Measurements from ENCODE around the gene OCLN.
"Not testable (repeated sequence)": the region's sequence is repeated elsewhere in the genome, so short reads cannot be mapped to it uniquely, and the experiment has no call there.

OCLN gene

DNA sequence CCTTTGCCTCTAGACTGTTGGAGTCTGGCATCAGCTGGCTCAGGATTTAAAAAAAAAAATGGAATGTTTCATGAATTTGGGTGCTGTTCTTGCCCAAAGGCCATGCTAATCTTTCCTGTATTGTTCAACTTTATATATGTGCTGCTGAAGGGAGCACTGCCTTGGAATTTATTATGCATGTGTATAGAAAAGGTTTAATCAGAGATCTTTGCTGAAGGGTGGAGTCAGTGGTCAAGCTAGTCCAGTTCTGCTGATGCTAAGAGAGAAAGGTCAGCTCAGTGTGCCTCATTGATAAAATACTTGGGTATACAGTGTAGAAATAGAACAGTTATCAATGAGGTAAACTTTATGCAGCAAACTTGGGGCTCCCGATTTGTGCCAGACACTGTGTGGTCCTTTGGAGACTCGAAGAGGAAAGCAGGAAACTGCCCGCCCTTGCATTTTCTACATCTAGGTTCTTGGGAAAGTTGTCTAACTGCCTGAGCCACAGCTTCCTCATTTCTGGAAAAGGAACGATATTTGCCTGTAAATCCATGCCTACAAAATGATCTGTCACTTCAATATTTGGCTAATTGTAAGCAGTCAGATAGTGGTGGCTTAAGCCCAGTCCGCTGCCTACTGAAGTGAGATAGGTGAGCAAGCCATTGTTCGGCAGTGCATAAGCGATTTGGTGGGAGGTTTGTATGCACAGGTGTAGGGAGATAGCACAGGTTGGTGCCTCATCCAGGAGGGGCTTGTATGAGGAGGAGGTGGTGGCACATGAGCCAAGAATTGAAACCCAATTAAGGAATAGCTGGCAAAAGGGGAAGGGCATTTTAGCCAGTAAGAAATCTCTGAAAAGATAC is 38.2 kb downstream of the OCLN start:
- DNase-seq, result peak; percentile 51 to 52 (median 51)

DNA sequence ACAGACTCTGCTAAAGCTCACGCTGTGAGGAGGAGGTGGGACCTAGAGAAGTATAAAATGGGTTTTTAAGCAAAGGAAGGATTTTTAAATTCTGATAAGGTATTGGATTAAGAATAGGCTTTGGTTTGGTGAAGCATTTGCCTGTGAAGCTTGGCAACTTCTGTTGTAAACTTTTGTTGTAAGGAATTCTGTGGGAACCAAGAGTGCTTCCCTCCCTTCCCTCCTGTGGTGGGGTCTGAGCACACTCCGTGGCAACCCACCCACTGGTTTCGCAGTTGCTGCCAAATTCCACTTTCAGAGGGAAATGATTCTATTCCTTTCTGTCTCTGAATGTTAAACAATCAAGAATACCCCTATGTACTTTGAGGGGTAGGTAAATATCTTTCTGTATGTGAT is 38.8 kb downstream of the OCLN start:
- no peak for DNase-seq

DNA sequence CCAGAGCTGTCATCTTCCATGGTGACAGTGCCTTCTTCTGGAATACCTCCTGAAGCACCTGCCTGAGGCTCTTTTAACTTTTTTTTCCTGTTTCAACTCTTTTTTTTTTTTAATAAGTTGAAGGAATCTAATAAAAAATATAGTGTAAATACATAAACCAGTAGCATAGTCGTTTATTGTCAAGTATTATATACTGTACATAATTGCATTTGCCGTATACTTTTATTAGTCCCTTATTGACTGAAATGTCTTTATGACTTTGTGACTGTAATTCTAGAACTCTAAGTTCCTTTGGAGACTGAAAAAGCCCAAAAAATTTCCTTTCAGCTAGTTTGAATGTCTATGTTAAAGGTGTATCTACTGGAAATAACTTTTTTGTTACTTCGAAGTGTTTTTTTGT is 45.3 kb downstream of the OCLN start:
- not testable (repeated sequence) for DNase-seq

DNA sequence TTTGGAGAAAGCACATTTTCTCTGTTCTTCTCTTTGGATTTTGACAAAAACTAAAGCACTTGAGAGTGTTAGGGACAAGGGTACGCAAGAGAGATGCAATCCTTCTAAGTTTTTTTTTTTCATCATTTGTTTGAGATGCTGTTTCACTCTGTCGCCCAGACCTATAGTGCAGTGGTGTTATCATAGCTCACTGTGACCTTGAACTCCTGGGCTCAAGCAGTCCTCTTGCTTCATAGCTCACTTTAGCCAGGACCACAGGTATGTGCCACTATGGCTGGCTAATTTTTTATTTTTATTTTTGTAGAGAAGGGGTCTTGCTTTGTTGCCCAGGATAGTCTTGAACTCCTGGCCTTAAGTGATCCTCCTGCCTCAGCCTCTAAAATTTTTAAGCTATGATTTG is 46.1 kb downstream of the OCLN start:
- not testable (repeated sequence) for DNase-seq

DNA sequence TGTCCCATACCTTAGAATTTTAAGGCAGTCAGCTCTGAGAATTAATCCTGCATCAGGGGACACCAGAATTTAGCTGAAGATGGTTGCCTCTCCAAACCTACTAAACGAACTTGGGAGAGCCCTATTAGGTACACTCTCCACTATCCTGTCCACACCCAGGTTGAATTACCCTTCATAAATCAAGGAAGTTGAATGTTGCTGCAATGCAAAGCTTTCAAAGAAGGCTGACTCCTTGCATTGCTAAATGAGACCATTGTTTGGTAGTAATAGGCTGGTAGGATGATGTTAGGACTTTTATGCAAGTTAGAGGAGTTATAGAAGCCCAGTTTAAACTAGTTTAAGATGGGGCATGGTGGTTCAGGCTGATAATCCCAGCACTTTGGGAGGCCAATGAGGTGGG is 48.8 kb downstream of the OCLN start:
- DNase-seq, result not testable (repeated sequence)

DNA sequence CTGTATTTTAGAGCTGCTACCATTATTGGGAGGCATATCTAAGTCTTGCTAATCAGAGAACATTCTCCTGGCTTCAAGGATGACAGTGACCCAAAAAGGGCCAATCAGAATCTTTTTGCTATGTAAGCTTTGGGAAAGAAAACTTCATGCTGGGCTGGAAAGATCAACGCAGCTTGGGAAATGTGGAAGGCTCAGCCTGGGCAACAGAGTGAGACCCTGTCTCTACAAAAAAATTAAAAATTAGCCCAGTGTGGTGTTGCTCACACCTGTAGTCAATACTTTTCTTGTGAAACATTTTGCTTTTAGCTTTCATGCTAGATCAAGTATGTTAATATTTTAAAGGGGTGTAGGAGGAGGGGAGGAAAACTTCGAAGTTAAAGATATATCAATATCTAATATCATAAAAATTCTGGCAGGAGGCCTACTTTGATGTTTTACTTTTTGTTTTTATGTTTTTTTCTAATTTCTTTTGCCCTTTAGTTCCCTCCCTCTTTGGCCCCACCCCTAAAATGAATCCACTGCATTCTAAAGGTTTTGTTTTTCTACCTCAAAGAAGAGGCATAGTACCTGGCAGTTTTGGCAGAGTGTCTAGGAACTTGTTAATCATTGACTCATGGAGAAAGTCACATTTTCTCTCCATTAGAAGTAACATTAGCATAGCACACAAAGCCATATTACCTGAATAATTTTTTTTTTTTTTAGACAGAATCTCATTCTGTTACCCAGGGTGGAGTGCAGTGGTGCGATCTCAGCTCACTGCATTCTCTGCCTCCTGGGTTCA is 50.4 kb downstream of the OCLN start:
- DNase-seq, result not testable (repeated sequence)

DNA sequence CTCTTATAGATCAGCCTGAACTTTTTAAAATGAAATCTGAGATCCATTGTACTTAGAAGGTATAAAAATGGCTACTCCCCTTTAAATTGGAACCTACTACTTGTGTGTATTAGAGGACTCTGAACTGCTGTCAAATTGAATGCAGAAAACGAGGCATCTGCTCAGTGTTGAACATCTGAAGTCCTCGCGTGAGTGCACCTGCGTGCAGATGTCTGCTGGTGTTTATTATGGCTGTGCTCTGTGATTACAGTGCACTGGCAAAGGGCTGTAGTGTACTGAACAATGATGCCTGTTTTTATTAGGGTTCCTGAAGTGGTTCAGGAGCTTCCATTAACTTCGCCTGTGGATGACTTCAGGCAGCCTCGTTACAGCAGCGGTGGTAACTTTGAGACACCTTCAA is 52.0 kb downstream of the OCLN start:
- DNase-seq, result not testable (repeated sequence)

DNA sequence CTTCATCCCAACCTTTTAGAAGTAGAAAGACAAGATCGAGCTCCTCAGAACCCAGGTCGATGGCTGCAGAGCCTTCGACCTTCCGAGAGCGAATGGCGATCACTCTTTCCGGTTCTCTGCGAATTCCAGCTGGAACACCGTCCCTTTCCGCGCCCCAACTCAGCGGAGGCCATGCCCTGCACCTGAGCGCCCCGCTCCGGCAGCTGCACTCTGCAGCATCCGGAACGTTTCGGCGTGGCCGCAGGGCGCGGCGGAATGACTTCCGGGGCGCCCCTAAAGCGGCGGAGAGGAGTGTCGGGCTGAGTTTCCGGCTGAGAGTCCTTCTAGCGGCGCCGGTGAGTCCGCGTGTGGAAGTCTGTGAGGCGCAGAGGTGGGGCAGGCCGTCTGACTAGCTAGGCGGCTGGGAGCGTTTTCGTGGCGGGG is 67.3 kb downstream of the OCLN start, which contains the start of gene GTF2H2C:
GTF2H2C (plus strand) TSS at position 284 of the 423 bp plus-strand sequence. CDS start 4,942 bp downstream, outside the sequence.
- peak; percentile 72 to 85 (median 81) for DNase-seq

DNA sequence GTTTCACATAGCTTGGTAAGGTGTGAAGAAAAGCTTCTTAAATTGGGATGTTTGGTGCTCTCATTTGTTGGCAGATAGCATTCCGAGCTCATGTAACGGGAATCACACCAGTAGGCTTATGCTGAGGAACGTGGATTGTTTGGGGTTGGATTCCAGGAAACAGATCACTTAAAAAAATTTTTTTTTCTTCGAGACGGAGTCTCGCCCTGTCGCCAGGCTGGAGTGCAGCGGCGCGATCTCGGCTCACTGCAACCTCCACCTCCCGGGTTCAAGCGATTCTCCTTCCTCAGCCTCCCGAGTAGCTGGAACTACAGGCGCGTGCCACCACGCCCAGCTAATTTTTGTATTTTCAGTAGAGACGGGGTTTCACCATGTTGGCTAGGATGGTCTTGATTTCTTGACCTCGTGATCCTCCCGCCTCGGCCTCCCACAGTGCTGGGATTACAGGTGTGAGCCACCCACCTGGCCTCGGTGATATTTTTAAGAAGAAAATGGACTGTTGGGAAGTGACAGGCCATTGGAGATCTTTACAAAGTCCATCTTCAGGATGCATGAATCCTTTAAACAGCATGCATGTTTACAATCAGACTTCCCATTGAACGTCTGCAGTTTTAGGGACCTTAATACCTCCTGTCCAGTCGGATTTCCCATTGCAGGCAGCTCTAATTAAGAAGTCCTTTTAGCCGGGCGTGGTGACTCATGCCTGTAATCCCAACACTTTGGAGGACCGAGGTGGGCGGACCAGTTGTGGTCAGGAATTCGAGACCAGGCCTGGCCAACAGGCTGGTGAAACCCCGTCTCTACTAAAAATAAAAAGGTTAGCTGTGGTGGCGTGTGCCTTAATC is 68.2 kb downstream of the OCLN start:
- not testable (repeated sequence) for DNase-seq

DNA sequence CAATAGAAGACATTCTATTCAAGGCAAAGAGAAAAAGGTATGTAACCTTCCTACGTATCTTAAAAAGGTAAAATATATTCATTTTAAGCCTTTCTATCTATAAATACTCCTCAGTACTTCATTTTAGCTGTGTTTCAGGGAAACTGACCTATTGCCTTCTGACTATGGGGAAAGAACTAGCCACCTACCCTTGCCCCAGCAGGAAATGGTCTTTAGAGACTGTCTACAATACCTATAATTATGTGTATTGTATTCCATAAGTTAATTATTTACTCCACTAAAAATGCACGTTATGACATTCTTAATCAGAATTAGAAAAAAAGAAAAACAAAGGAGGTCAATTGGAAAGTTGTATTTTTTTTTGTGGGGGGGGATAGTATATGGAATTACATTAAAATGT is 73.6 kb downstream of the OCLN start:
- peak in 1 of 3 donors; percentile 8 for DNase-seq

DNA sequence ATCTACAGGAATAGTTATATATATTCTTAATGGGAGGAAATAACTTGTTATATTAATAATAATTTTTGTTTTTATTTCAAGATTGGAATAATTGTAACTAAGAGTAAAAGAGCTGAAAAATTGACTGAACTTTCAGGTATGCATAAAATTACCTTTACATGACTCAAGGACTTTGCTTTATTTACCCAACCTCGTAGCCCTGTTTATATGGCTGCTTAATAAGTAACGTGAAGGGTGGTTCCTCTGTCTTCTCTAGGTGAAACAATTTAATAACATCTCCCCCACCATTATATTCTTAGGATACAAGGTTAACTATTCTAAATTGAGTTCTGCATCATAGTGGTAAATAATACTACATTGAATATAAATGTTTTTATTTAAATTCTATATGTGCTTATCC is 75.5 kb downstream of the OCLN start:
- DNase-seq, result not testable (repeated sequence)

DNA sequence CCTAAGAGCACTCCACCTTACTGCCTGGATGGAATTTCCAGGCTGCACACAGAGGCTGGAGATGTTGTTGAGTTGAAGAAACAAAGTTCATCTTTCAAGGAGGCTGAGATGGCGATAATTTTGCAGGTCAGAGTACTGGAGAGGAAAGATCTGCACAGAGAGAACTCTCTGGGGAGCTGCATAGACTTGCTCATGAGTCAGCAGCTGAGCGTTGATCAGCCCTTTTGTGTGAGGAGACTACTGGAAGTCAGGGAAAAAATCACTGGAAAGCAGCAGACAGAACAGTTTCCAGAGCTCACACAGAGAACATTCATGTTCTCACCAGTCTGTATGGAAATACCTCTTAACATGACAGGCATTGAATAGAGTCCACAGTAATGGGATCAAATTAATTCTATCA is 90.8 kb downstream of the OCLN start:
- DNase-seq, result not testable (repeated sequence)

DNA sequence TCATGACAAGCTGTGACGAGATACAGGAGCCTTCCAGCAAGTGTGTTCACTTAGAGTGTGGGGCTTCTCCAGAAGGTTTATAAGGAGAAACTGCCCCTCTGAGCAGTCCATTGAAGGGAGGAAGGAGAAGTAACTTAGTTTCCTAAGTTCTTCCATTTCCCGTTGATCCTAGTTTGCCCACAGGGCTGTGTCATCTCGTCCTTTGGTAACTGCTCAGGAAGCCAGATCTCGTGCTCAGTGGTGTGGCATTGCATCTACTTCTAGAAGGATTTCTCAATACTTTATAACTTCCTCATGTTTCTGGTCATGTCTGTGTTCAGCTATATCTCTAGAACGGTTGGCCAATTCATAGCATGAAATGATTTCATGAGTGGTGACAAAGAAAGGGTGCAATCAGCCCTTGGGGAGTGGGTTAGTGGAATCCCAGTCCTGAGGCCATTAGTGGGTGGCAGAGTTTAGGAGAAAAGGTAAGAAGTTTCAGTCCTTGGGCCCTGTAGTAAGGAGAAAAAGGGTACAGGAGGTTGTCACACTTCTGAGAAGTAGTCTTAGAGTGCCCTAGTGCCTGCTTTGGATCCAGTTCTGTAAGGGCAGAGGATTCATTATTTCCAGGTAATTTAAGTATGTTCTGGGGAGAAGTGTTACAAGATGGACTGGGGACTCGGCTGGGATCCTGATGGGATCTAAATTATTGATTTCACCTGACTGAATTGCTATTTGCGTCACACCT is 103.7 kb downstream of the OCLN start:
- DNase-seq, result not testable (repeated sequence)

DNA sequence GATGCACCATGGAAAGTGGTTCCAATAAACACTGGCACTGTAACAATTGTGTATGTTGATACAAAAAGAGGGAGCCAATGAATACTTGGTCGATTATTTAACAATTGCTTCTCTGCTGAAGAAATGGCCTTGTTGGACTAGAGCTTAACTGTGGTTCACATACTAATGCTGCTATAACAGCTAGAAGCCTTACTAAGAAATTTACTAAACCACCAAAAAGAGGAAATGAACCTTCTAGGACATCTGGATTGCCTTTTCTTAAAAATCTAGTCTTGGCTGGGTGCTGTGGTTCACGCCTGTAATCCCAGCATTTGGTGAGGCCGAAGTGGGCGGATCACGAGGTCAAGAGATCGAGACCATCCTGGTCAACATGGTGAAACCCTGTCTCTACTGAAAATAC is 109.4 kb downstream of the OCLN start:
- DNase-seq, result not testable (repeated sequence)

DNA sequence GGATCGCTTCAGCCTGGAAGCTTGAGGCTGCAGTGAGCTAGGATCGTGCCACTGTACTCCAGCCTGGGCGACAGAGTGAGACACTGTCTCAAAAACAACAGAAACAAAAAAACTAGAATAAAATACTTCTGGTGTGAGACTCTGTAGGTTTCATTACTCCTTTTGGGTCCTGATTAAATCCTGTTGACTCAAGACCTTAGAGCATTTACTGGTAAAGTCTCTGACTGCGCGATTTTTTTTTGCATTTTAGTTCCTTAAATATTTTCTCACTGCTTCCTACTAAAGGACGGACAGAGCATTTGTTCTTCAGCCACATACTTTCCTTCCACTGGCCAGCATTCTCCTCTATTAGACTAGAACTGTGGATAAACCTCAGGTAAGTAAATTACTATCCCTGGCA is 114.2 kb downstream of the OCLN start:
- not testable (repeated sequence) for DNase-seq
